HEK293T (cell line): ENCODE measurements around the gene ANK2.

Experiments
- CTCF ChIA-PET: fragments of 350-600 bp; formaldehyde crosslinking; extraction: SDS; loops from one replicate; lab custom pipeline; 2021; ENCODE audit warnings: antibody characterized with exemption, inconsistent platforms; lab: Yijun Ruan, JAX
- POLR2A ChIA-PET: fragments of 350-600 bp; formaldehyde crosslinking; extraction: SDS; loops from one replicate; lab custom pipeline; 2020; ENCODE audit warnings: antibody characterized with exemption, inconsistent platforms; lab: Yijun Ruan, JAX
- DNase-seq: peaks from one replicate; pipeline ENCODE4 v3.0.0; 2012; ENCODE audit warnings: mixed read lengths; ENCODE audit errors: extremely low spot score
- ARNT ChIP-seq: fragments of 450-650 bp; IDR thresholded peaks from 2 replicates; pipeline ENCODE4 v1.6.1; 2017; ENCODE audit warnings: mild to moderate bottlenecking
- BHLHE40 ChIP-seq: fragments of 450-650 bp; IDR thresholded peaks from 2 replicates; pipeline ENCODE4 v1.6.1; 2016; ENCODE audit warnings: mild to moderate bottlenecking, moderate library complexity, borderline replicate concordance
- CTBP1 ChIP-seq: fragments of 450-650 bp; IDR thresholded peaks from 2 replicates; pipeline ENCODE4 v1.6.1; 2016; ENCODE audit warnings: borderline replicate concordance
- ELF4 ChIP-seq: fragments of 450-650 bp; IDR thresholded peaks from 2 replicates; pipeline ENCODE4 v1.6.1; 2017; ENCODE audit warnings: antibody characterized with exemption
- FOXA1 ChIP-seq: fragments of 450-650 bp; IDR thresholded peaks from 2 replicates; pipeline ENCODE4 v1.6.1; 2016; ENCODE audit warnings: mild to moderate bottlenecking
- FOXK2 ChIP-seq: fragments of 450-650 bp; IDR thresholded peaks from 2 replicates; pipeline ENCODE4 v1.6.1; 2016; ENCODE audit warnings: mild to moderate bottlenecking
- FOXM1 ChIP-seq: fragments of 450-650 bp; IDR thresholded peaks from 2 replicates; pipeline ENCODE4 v1.6.1; 2017; ENCODE audit warnings: mild to moderate bottlenecking, borderline replicate concordance
- HDGF ChIP-seq: fragments of 450-650 bp; IDR thresholded peaks from 2 replicates; pipeline ENCODE4 v1.6.1; 2017; ENCODE audit warnings: antibody characterized with exemption, borderline replicate concordance
- L3MBTL2 ChIP-seq: fragments of 450-650 bp; conservative IDR thresholded peaks from 2 replicates; pipeline ENCODE4 v1.6.1; 2016; ENCODE audit warnings: mild to moderate bottlenecking
- LEF1 ChIP-seq: fragments of 450-650 bp; IDR thresholded peaks from 2 replicates; pipeline ENCODE4 v1.6.1; 2017; ENCODE audit warnings: mild to moderate bottlenecking, borderline replicate concordance
- NFRKB ChIP-seq: fragments of 450-650 bp; IDR thresholded peaks from 2 replicates; pipeline ENCODE4 v1.6.1; 2016; ENCODE audit warnings: mild to moderate bottlenecking, moderate library complexity
- SP1 ChIP-seq: fragments of 450-650 bp; IDR thresholded peaks from 2 replicates; pipeline ENCODE4 v1.6.1; 2017
- SUZ12 ChIP-seq: fragments of 450-650 bp; IDR thresholded peaks from 2 replicates; pipeline ENCODE4 v1.6.1; 2016; ENCODE audit warnings: mild to moderate bottlenecking
- TARDBP ChIP-seq: fragments of 450-650 bp; IDR thresholded peaks from 2 replicates; pipeline ENCODE4 v1.6.1; 2016
- ZNF384 ChIP-seq: fragments of 450-650 bp; IDR thresholded peaks from 2 replicates; pipeline ENCODE4 v1.6.1; 2016
- TF ChIP-seq, protein P1 (sequence below): fragments of 450-650 bp; IDR thresholded peaks from 2 replicates; pipeline ENCODE4 v1.6.1; 2016

ANK2 gene

DNA sequence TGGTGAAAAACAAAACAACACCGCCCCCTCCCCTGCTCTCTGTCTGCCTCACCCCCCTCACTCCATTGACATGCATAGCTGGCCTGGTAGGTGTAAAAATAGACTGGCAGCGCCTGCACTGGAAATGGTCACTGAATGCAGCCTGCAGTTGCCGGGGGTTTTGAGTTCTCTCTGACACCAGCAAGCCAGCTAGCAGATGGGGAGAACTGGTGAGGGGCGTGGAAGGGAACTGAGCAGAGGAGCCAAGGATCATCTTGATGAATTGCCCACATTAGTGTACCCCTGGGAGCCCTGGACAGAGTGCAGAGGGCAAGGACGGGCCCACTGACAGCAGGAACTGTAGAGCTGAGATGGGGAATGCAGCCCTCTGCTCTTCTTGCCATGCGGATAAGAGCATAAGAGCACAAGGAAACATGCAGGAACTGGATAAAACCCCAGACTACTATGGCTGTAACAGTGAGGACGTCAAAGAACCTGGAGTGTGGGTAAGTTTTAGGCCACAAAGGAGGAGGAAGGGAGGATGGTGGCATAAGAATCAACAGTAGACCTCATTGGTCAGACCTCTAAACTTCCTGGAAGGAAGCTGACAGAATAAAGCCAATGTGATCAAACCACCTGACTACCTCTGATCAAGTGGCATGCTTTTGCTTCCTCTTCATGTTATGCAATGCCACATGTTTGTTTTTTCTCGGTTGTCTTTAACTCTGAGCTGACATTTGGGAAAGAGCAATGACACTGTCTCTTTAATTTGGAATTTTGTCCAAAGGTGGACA, 96.3 kb downstream of the ANK2 start:
- no peak for DNase-seq
- TF ChIP-seq FOXA1, result no peak
- TF ChIP-seq, protein P1, sequence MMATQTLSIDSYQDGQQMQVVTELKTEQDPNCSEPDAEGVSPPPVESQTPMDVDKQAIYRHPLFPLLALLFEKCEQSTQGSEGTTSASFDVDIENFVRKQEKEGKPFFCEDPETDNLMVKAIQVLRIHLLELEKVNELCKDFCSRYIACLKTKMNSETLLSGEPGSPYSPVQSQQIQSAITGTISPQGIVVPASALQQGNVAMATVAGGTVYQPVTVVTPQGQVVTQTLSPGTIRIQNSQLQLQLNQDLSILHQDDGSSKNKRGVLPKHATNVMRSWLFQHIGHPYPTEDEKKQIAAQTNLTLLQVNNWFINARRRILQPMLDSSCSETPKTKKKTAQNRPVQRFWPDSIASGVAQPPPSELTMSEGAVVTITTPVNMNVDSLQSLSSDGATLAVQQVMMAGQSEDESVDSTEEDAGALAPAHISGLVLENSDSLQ, result no peak
- CTCF ChIA-PET, result no interaction called here
- POLR2A ChIA-PET, result interaction anchor here (0.7 kb wide), 1 partner anchor 26 kb away, joined by 3 read pairs; no protein-coding TSS in a partner anchor

DNA sequence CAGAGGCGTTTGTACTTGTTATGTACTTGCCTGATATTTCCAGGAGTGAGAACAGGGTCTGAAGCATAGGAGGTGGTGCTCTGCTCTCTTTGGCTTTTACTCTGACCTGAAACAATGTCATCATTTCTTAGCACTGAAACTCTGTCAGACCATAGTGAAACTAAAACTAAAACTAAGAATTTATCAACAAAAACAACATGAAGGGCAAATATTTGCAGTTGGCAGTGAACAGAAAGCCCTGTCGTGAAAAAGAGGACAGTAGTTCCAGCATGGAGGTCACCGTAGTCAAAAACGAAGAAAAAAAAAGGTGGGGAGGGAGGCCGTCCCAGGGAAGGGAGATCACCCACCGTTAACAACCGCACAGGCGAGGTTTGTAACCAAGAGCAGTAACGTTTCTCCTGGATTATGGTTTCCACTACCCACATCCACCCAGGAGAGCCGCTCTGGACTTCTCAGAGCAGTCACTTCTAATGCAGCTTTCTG, 97.5 kb downstream of the ANK2 start:
- POLR2A ChIA-PET, result no interaction called here
- DNase-seq, result no peak
- CTCF ChIA-PET, result no interaction called here
- TF ChIP-seq, protein P1, result no peak
- TF ChIP-seq L3MBTL2 (no peak), NFRKB (no peak), SP1 (no peak), BHLHE40 (no peak), ARNT (no peak), FOXA1 (no peak), TARDBP (no peak), CTBP1 (no peak), FOXK2 (no peak), FOXM1 (no peak), ZNF384 (no peak), SUZ12 (no peak), LEF1 (no peak)

DNA sequence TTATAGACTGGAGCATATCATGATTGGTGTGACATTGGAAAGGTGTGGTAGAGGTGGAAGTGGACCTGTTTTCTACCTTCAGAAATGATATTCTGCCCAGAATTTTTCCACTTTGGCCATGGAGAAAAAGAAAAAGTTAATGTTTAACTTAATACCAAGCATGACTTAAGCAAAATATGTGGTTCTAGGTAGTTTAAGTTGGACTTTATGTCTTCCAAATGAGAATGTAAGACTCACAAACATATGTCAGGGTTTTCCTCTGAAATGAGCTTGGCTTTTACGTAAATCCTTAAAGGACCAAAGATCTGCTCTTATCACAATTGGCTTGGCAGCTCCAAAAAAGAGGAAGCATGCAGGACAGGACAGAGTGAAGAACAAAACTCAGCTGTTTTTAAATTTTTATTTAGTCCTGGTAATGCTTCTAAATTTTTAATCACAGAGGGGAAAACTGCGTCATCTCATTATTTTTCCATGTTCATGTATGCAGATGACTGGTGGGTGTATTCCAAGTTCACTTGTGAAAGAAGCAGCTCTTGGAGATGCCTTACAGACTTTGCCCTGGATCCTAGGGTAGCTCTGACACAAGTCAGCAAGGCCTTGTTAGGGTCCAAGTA, 98.2 kb downstream of the ANK2 start:
- no peak for TF ChIP-seq SUZ12
- no peak for TF ChIP-seq ARNT
- no peak for TF ChIP-seq FOXK2
- TF ChIP-seq ZNF384, result no peak
- TF ChIP-seq, protein P1, result no peak
- TF ChIP-seq SP1, result no peak
- no peak for TF ChIP-seq HDGF
- TF ChIP-seq NFRKB, result no peak
- no peak for TF ChIP-seq FOXM1
- no peak for TF ChIP-seq CTBP1
- no peak for TF ChIP-seq ELF4
- TF ChIP-seq FOXA1, result no peak
- TF ChIP-seq BHLHE40, result no peak
- TF ChIP-seq TARDBP, result no peak
- no peak for TF ChIP-seq LEF1
- no peak for TF ChIP-seq L3MBTL2
- no peak for DNase-seq
- ChIA-PET POLR2A (interaction anchor here (0.7 kb wide), 1 partner anchor 10 kb away, joined by 3 read pairs; no protein-coding TSS in a partner anchor), CTCF (interaction anchor here (0.6 kb wide), 1 partner anchor 97 kb away, joined by 3 read pairs; no protein-coding TSS in a partner anchor)

DNA sequence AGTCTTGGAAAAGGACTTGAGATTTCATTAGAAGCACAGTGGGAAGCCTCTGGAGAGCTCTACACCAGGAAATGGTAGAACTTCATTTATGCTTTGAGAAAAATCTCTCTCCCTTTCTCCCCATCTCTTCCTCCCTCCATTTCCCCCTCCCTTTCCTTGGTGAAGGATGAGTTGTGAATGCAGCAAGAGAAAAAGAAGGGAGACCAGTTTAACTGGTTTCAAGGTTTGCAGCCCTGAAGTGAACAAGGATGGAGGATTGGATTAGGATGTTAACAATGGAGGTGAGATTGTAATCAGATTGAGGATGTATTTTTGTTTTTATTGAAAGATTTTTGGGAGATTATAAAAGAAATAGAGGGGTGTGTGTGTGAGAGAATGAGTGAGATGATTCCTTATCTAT, 99.5 kb downstream of the ANK2 start:
- ChIA-PET POLR2A (no interaction called here), CTCF (no interaction called here)
- no peak for DNase-seq
- TF ChIP-seq LEF1 (no peak), TARDBP (no peak), BHLHE40 (no peak), FOXM1 (no peak), FOXA1 (no peak), ZNF384 (no peak), NFRKB (no peak), ARNT (no peak), L3MBTL2 (no peak), SUZ12 (no peak), FOXK2 (no peak), CTBP1 (no peak), SP1 (no peak), ELF4 (no peak), HDGF (no peak)
- TF ChIP-seq, protein P1, result no peak

DNA sequence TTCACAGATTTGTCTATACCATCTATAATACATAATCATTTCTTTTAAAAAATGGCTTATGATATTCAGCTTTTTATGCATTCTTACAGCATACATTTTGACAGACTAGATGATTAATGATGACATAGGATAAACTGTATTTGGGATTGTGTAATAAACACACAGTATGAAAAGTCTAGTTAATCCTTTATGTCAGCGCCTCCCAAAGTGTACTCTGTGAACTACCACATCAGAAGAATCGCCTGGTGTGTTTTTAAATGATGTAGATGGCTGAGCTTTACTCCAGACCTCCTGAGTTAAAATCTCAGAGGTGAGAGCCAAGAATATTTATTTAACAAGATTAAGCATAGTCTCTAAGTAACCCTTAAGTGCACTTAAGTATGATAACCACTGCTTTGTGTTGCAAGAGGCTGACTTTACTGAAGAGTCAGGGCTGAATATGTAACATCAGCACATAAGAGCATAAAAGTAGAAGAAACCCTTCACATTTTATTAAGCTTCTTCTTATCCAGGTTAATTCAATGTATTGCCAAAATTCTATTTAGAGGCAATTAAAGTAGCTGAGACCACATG, 104.2 kb downstream of the ANK2 start:
- no peak for TF ChIP-seq HDGF
- TF ChIP-seq LEF1, result no peak
- TF ChIP-seq, protein P1, result peak; percentile 81
- no peak for TF ChIP-seq TARDBP
- no peak for TF ChIP-seq FOXK2
- TF ChIP-seq NFRKB, result no peak
- CTCF ChIA-PET, result interaction anchor here (1.4 to 2.2 kb wide), 2 partner anchors 23 to 48 kb away, joined by 3 to 6 read pairs; no protein-coding TSS in a partner anchor
- POLR2A ChIA-PET, result no interaction called here
- DNase-seq, result peak; percentile 14
